ENCODE measurements around the gene SBNO1.
"Not testable (repeated sequence)": the region's sequence is repeated elsewhere in the genome, so short reads cannot be mapped to it uniquely, and the experiment has no call there.

GRCh38 chr12:123408619-123409018, 44.0 kb upstream of the SBNO1 start:
- not testable (repeated sequence) for TF ChIP-seq CTCF (conservative IDR thresholded peaks at IDR 0.05 in 1 of 2, IDR thresholded peaks at IDR 0.05 in 1 of 2; ENCODE audit: extremely low read depth in 1 of 2, insufficient read depth in 1 of 2, low read depth in 1 of 2, low read length in 2 of 2); EZH2 (IDR thresholded peaks at IDR 0.05; ENCODE audit: borderline replicate concordance, low read length)
